GM19438 (cell line): ENCODE results near the gene ACSL3.

Experiments used
- ATAC-seq: cut with Tn5 transposase; IDR thresholded peaks from one replicate; pipeline ENCODE4 v1.9.1; 2021; ENCODE audit warnings: low read depth; ENCODE audit not compliant: unreplicated experiment

Gene ACSL3

GRCh38 chr2:222938327-222938726, 77.5 kb downstream of the ACSL3 start:
- no peak for ATAC-seq

DNA sequence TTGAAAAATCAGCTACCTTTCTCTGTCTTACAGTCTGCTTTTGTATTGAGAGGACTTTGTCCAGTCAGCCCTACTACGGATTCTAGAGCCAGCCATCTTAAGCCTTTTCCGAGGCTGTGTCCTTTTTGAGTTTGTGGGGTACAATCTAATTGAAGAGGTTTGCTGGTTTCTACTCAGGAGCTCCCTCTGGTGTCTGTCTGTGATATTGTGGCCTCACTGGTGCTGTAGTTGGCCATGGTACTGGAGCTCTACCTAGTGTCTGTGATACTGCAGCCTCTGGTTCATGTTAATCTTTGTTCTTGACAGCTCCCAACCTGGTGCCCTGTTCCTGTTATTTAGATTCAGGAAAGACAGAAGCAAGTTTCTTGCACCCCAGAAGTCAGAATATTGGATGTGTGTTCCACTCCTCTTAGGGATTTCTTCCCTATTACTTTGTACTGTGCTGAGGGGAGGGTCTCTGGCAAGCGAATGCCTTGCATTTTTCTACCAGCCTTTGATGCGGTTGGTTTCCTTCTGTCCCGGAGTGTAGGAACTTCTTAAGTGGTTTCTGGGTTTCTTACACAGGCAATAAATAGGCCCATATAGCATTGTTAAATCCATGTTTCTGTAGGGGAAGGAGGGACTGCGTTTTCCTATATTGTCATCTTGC, 78.5 kb downstream of the ACSL3 start:
- peak; percentile 92 for ATAC-seq

- ATAC-seq = no peak
Observed at GRCh38 chr2:222939979-222940378, 79.1 kb downstream of the ACSL3 start.

GRCh38 chr2:222941510-222942032, 80.7 kb downstream of the ACSL3 start:
- no peak for ATAC-seq

- ATAC-seq = no peak
Observed at GRCh38 chr2:222942561-222942960, 81.7 kb downstream of the ACSL3 start.

DNA sequence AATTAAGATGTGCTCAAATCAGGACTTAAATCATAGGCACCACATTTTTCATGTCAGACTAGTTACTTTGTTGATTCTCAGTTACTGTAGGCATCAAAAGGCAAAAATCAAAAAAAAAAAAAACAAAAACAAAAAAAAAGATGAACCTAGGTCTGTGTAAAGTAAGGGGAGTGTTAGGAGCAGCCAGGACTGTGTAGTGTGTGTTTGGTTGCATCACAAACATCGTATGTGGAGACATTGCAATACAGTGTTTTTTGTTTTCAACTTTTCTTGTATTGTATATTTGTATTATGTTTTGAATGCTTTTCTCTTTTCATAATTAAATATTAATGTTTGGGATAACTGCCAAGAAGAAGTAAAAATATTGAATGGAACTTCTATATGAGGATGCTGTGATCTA, 82.1 kb downstream of the ACSL3 start:
- ATAC-seq = no peak

GRCh38 chr2:222943820-222944219, 83.0 kb downstream of the ACSL3 start:
- ATAC-seq = peak; percentile 62

- no peak for ATAC-seq
Observed at GRCh38 chr2:222944552-222944951, 83.7 kb downstream of the ACSL3 start.

DNA sequence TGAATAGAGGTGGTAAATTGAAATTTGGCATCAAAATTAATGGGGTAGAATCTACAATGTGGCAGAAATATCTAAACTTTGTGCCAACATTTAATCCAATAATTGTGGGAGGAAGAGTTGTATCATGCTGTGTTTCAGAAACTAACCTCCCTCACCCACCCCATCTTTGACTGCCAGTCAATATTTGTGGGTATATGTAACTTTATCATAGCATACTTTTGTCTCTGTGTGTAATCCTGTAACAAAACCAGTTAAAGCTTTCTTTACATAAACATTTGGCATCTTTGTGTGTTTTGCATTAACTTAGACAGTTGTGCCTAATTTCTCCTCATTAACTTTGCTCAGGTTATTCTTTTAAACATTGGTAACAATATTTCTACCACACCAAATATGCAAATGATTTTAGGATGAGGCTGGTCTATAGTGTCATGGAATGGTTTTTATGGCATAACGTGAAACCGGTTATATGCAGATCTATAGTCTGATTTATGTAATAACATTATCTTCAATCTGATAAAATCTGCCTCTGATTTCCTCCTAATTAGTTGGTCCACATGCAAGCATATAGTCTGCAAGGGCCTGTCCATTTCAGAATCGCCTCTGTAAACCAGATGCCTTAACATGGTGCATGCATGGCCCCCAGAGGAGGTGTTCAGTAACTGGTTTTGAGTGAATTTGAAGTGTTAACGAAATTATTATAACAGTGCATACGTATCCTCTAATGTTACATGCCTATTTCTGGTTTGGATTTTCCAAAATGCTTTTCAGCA, 84.3 kb downstream of the ACSL3 start:
- no peak for ATAC-seq

DNA sequence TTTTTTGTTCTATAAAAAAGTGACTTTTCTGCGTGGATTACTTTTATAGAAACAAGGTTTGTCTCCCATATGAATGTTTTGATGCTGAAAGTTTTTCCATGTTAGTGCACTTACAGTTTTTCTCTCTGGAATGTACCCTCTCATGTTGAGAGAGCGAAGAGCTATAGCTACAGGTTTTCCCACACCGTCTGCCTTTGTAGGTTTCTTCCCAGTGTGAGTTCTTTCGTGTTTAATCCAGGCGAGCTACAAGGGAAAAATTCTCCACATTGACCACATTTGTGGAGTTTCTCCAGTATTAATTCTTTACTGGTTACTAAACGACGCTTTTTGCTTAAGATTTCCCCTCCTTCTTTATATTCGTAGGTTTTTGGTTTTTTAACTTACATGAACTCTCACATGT, 85.1 kb downstream of the ACSL3 start:
- no peak for ATAC-seq

DNA sequence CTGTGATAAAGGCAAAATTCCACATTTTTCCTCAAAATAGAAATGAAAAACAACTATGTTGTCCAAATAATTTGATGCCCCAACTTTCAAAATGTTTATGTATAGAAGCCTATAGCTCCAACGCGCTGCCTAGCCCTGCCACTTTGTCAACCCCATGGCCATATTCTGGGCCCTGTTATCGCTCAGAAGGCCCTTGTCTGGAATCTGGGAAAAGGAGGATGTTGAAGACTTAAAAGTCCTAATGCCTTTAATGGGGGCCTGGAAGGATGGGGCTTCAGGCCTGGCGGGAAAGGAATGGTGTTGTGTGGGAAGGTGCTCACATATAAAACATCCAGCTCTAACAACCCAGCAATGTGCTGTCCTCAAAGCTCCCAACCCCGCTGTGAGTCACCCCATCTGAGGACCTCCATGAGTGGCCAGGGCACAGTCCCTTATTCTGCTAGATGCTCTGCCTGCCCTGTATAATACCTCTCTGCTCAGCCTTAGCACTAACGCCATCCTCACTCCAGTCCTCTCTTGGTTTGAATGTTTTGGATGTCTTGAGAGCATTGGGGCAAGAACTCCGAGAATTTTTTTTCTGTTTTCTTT, 86.0 kb downstream of the ACSL3 start:
- no peak for ATAC-seq

DNA sequence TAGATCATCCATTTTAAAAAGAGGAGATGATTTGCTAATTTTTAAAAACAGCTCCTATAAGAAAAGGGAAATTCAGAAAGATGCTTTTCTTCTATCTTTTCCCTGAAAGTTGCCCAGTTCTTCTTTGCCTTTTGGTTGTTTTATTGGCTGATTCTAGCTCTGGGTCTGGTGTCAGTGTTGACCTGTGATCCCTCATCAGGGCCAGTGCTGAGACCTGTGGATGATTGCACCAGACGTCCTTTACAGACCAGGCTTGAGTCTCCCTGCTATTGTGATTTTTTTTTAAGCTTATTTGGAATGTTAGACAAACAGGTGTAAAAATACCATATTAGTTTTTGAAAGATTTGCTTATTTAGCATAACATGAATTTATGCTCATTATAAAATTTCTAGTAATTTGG, 88.2 kb downstream of the ACSL3 start:
- no peak for ATAC-seq

- no peak for ATAC-seq
Observed at GRCh38 chr2:222949690-222950323, 89.0 kb downstream of the ACSL3 start.

GRCh38 chr2:222950638-222951285, 89.9 kb downstream of the ACSL3 start:
- ATAC-seq = no peak

DNA sequence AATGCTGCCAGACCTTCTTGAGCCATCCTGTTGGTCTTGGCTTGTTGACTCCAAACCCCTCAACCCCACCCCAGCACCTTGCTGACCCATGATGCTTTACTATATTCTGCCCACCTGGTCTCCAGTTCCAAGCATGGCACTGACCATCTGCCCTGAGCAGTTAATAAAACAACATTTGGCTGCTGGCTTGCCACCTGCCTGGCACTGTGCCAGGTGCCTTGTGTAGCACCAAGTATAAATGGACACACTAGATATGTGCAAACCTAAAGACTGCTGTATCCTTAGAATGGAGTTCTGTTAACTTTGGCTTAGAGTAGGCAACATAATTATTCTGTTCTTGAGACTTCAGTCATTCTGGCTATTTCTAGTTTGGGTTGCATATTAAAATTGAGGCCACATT, 91.4 kb downstream of the ACSL3 start:
- no peak for ATAC-seq

DNA sequence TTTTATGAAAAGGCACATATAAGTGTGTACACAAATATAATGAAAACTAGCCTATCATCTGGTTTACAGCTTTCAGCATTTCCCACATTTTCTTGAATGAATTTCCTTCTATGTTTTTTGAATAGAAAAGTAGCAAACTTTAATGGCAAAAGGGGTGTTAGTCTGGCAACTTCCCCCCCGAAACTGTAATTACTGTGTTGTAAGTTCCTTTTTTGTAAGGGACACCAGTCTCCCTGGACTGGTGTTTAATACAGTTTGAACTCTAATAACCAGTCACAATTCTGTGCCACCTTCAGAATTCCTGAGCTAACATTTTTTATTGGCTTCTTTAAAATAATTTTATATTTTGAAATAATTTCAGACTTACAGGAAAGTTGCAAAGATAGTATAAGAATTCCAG, 94.2 kb downstream of the ACSL3 start:
- ATAC-seq = no peak

- no peak for ATAC-seq
Observed at GRCh38 chr2:222959358-222959757, 98.5 kb downstream of the ACSL3 start.

DNA sequence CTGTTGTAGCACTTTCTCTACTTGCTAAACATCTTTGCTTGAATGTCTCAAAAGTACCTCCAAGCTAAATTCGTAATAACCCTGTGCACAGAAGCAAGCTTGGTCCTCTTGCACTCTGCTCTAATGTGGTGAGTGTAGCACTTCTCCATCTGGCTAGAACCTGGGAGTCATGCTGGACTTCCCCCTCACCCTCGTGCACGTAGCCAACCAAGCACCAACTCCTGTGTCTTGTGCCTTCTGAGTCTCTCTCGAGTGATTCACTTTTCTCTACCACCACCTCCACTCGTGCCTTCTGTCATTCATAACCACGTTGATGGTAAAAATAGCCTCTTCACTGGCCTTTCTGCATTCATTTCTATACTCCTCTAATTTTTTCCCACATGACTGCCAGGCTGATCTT, 99.3 kb downstream of the ACSL3 start:
- ATAC-seq = peak; percentile 70

DNA sequence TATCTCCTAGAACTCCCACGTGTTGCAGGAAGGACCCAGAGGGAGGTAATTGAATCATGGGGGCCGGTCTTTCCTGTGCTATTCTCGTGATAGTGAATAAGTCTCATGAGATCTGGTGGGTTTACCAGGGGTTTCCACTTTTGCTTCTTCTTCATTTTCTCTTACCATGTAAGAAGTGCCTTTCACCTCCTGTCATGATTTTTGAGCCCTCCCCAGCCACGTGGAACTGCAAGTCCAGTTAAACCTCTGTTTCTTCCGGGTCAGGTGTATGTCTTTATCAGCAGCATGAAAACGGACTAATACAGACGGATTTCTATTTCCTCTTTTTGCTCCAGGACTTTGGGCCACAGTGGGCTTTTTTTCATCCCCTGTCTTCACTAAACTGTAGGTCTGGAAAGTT, 102.8 kb downstream of the ACSL3 start:
- no peak for ATAC-seq

DNA sequence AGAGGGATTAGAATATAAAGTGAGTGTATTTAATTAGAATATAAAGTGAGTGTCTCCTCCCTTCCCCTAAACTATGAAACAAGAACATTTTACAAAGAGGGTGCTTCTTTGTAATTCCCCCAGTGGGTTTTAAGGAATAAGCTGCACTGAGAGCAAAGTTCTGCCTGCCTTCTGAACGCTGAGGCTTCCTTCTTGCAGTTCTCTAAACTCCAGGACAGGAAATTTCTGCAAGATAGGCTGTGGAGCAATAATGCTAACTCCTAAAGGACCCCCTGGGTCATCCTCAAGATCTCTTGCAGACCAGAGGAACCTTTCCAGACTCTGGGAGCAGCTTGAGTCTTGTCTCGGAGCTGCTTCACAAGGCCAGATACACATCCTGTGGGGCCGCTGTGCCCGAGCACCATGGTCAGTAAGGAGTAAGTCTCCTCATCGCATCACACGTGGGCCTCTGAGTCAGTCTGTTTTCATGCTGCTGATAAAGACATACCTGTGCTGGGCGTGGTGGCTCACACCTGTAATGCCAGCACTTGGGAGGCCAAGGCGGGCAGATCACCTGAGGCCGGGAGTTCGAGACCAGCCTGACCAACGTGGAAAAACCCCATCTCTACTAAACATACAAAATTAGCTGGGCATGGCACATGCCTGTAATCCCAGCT, 103.7 kb downstream of the ACSL3 start:
- ATAC-seq = no peak
